DMS53 treated with DMSO at 0.1 percent for 48 hours (cell line): ENCODE results near the gene GPLD1.
A peak's percentile ranks its signal among the peaks of the same experiment; 100 is the strongest.

Experiments used
- DNase-seq: peaks from one replicate; lab custom pipeline; 2025; ENCODE audit not compliant: unreplicated experiment; lab: John Stamatoyannopoulos, UW

Gene GPLD1

GRCh38 chr6:24500683-24501082 is 11.3 kb upstream of the GPLD1 start:
- no peak for DNase-seq

DNA sequence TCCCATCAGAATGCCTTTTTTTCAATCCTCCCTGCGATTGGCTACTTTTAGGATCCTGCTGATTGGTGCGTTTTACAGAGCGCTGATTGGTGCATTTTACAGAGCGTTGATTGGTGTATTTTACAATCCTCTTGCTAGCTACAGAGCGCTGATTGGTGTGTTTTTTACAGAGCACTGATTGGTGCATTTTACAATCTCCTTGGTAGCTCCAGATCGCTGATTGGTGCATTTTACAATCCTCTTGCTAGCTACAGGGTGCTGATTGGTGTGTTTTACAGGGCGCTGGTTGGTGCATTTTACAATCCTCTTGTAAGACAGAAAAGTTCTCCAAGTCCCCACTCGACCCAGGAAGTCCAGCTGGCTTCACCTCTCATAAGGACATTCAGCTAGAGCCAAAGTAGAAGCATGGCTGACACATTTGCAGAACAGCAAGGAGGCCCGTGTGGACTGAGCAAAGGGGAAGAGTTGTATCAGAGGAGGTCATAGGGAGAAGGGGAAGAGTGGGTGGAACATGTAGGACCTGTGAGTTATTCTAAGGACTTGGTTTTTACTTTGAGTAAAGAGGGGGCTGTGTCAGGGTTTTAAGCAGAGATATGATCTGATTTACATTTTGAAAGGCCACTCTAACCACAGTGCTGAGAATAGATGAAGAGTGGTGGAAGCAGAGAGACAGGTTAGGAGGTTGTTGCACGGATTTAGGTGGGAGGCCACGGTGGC is 8.0 kb upstream of the GPLD1 start:
- DNase-seq = no peak

GRCh38 chr6:24494821-24495795 is 5.7 kb upstream of the GPLD1 start, which contains the start of gene ALDH5A1:
Gene ALDH5A1, plus strand, starts transcription at chr6:24494969. Its CDS starts 28 bp downstream, at chr6:24494997.
- DNase-seq = peak; percentile 56

GRCh38 chr6:24493945-24494820 is 4.8 kb upstream of the GPLD1 start:
- no peak for DNase-seq

- DNase-seq = no peak
These were observed 3.1 kb upstream of the GPLD1 start for GRCh38 chr6:24492475-24492874.

DNA sequence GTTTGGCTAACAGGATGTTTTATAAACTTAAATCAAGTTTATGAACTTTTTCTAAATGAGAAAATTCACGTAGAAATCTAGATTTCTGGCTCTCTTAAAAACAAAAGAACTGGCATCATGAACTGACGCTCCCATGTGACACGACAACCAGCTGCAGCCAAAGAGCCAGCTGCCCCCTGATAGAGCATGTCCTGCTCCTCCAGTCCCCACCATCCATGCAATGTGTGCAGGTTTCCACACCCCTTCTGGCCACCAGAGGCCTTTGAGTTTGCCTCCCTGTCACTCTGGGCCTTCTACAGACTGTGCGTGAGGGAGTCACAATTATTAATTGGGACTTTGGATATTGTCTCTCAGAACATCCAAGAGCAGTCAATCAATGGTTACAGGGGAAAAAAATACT is 1.6 kb upstream of the GPLD1 start:
- DNase-seq = no peak

GRCh38 chr6:24489881-24490280 is 503 bp upstream of the GPLD1 start:
- DNase-seq = no peak

GRCh38 chr6:24486065-24486464 is 3.3 kb downstream of the GPLD1 start:
- no peak for DNase-seq

- DNase-seq = no peak
These were observed 4.6 kb downstream of the GPLD1 start for GRCh38 chr6:24484657-24485323.

GRCh38 chr6:24481449-24481848 is 7.9 kb downstream of the GPLD1 start:
- DNase-seq = no peak

- no peak for DNase-seq
These were observed 8.7 kb downstream of the GPLD1 start for GRCh38 chr6:24480705-24481104.

GRCh38 chr6:24478903-24479302 is 10.5 kb downstream of the GPLD1 start:
- no peak for DNase-seq

DNA sequence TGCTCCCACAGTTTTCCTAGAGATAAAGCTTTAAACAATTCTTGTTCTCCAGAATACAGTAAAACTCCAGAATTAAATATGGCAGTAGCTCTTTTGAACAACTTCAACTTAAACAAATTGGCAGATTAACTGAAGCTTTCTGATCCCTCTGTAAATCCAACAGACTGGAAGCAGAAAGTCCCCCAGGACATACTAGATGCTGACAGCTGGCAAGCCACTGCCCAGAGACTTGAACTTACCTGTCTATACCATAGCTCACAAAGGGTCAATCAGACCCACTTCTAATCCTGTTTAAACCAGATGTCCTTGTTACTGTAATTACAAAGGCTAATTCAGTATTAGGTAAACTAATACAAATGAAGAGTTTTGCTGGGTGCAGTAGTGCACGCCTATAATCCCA is 12.3 kb downstream of the GPLD1 start:
- DNase-seq = no peak

DNA sequence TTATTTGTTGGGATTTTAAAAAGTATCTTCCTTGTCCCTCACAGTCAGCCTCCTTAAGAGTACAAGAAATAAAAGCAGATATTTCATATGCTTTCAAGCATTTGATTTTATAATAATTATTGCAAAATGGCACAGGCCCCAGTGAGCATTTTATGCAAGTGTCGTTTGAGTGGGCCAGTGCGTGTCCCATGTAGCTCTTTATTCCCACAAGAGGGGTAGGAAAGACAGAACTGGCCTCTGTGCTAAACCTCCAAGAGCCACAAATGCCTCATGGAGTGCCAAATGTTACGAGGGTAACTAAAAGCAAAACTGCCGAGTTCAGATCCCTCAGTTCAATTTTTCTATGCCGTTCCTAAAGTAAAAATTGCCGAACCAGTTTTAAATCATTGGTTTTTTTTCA is 12.7 kb downstream of the GPLD1 start:
- DNase-seq = no peak

GRCh38 chr6:24472181-24472580 is 17.2 kb downstream of the GPLD1 start:
- DNase-seq = no peak

GRCh38 chr6:24469811-24470210 is 19.6 kb downstream of the GPLD1 start:
- no peak for DNase-seq

DNA sequence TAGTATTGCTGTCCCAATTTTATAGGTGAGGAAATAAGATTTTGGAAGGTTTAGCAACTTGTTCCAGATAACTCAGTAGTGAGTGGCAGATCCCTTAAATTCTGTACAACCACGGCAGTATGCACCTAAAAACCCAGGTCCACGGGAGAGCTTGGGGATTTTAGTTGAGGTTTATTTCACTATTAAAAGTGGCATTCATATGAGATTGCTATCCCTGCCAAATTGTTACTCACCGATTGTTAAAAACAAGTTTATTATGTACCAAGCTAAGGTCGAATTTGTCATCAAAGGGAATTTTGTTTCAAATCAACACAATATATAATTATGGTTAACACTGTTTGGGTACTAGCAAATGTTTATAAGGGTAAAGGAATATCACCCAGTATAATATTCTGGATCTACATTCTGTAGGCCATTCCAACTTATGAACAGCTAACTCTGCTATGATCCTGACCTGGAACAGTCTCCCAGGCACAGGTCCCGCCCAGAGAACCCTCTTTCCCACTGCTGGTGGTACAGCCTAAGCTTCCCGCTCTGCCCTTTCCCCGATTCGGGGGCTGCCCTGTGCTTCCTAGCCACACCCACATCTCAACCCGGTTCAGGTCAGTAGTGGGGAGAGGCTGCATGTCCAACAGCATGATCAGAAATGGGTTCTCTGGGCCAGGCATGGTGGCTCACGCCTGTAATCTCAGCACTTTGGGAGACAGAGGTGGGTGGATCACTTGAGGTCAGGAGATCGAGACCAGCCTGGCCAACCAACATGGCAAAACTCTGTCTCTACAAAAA is 24.9 kb downstream of the GPLD1 start:
- DNase-seq = no peak

DNA sequence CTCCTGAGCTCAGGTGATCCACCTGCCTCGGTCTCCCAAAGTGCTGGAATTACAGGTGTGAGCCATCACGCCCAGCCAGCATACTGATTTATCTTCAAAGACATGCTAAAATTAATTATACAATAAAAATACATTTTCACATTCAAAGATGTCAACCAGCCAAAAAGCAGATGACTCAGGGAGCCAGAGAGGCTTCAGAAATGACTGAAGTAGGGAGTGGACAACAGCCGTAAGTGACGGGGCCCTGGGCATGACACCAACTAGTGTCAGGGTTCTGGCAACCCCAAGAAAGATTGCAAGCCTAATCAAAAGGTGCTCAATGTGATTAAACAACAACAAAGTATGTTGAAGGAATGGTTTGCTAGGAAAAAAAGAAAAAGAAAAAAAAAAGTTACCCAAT is 28.4 kb downstream of the GPLD1 start:
- DNase-seq = no peak

DNA sequence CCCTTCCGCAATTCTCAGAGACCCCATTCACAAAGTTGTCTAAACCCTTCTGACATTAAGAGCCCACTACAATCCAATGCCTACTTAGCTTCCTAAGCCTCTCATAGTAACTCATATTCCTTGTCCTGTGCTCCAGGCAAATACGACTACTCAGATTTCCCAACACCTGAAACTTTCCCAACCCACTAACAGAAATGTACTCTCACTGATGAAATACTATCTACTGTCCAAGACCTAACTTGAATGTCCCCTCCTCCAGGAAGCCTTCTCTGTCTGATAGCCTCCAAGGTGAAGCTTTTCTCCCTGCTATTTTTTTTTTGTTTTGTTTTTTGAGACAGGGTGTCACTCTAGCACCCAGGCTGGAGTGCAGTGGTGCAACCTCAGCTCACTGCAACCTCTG is 30.4 kb downstream of the GPLD1 start:
- DNase-seq = no peak

GRCh38 chr6:24458134-24458533 is 31.2 kb downstream of the GPLD1 start:
- no peak for DNase-seq
